NCI-H2081 treated with DMSO at 0.1 percent for 48 hours (cell line): ENCODE data around the gene DNAH10.

Experiments used
- DNase-seq: peaks from one replicate; lab custom pipeline; 2025; lab: John Stamatoyannopoulos, UW

DNAH10 gene

GRCh38 chr12:123948401-123948795 is 186.3 kb downstream of the DNAH10 start:
- DNase-seq = no peak

- DNase-seq = no peak
Observed at GRCh38 chr12:123948796-123949769, 187.0 kb downstream of the DNAH10 start.

- DNase-seq = no peak
Observed at GRCh38 chr12:123949770-123950165, 187.7 kb downstream of the DNAH10 start.

DNA sequence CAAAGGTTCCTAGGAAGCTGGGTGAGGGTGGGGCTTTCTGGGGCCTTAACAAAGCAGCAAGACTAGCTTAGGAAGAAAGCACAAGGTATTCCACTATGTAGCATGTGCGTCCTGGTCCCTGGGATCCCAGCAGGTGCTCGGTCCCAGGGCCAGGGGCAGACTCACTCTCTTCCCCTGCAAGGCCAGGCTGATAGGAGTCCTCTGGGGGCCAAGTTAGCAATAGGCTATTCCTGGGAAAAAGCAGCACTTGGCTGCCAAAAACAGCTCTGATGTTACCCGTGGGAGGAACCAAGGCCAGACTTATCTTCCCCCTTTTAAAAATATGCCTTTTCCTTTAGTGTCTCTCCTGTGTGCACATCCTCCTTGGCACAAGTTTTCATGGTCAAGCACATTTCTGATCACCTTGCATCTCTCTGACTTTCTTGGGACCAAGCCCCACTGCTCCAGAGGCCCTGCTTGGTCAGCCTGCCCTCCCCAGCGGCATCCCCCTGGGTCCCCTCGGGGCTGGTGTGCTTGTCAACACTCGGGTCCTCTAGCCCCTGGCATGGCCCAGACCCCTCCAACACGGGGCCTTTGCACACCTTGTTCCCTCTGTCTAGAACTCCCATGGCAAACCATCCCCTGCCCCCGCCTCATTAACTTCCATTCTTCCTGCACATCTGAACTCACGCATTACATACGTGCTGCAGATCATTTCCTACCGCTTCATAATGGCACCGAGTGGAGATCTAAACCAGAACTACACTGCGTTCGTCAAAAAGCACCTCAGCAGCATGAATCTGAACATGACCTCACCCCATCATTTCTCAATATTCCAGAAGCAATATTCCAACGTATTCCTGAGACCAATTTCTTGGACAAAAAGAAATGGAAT is 188.6 kb downstream of the DNAH10 start:
- no peak for DNase-seq

DNA sequence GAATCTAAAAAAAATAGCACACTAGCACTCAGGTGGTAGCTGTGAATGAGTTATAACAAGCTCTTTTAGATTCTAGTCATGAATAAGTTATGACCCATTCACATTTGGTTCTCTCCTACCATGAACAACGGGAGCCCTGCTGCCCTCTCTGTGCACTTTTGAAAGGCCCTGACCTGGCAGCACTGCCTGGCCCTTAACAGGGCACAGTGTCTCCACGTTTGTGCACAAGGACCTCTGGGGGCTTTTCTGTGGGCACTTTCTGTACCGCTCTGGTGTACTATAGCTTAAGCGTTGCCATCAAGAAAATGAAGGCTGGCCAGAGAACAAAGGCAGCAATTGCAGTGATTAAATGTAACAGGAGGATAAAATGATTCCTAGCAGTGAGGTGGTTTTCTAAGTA is 189.4 kb downstream of the DNAH10 start:
- DNase-seq = no peak

DNA sequence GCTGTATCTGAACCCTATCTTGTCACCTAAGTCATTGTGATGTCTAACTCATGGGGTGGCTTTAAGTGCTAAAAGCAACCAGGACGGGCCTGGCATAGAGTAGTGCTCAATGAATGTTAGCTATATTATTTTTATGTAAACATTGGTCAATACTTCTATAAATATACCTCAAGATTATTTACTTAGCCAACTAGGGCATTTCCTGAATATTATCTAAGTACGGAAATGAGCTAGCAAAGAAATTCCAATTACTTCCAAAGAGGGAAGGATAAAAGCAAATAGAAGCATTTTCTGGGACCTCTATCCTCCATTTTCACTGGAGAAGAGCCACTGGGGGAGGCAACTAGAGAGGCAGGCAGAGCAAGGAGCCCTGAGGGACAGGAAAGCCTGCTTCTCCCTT is 189.9 kb downstream of the DNAH10 start:
- DNase-seq = no peak

DNA sequence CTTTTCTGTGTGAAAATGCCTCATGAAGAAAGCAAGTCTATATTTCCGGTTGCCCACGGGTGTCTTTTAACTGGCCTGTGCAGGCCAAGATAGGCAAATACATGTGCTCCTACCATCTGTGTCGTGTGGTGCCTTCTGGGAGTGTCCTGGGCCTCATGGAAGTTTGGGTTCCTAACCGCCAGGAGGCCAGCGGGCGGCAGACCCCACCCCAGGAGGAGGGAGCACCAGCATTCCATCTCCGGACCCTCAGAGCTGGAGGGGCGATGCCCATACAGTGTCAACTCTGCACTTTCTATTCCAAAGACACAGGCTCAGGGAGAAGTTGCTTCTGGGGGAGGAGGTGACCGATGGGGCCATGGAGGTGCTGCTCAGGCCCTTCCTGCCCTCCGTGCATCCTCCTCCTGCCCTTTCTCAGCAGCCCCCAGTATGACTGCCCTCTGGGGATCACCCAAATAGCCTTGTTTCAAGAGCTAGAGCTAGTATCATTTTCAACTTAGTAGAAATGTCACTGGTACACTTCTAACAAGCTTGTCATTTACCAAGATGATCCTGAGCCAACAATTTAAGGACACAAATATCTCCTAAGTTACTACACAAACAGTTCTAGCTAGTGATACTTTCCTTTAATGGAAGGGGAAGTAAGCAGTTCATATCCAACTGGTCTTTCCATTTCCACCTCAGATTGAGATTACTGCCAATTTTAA is 192.7 kb downstream of the DNAH10 start:
- no peak for DNase-seq

DNA sequence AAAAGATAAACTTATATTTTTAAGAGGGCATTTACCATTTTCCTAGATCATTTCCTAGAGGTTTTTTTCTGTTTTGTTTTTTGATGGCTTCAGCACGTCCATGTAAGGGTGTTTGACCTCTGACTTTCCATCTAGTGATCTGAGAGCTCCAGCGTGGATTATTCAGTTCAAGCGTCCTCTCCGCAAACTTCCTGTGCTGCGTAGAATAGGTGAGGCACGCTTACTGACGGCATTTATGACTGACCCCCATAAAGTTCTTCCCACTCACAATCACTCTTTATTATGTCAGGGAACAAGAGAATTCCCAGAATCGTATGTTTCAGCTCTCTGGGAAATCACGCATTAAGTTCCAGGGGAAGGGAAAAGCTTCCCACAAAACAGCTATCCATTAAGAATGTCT is 194.1 kb downstream of the DNAH10 start:
- DNase-seq = no peak

DNA sequence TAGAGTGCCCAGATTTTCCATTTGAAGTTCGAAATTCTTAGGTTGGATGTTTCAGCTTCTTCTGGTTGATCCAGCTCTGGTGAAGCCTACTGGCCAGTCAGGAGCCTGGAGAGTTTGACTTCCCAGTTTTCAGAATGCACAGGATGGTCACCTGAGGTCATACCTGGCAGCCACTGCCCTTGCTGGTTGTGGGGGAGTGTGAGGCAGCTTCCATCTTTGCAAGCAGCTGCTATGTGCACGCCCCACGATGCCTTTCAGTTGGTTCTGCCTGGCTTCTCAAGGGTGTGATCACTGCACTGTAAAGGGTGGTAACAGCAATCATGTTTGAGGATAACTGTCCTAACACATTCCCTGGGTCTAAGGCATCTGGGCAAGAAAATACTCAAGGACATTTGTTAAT is 195.1 kb downstream of the DNAH10 start:
- DNase-seq = no peak

- no peak for DNase-seq
Observed at GRCh38 chr12:123958462-123958861, 196.4 kb downstream of the DNAH10 start.

DNA sequence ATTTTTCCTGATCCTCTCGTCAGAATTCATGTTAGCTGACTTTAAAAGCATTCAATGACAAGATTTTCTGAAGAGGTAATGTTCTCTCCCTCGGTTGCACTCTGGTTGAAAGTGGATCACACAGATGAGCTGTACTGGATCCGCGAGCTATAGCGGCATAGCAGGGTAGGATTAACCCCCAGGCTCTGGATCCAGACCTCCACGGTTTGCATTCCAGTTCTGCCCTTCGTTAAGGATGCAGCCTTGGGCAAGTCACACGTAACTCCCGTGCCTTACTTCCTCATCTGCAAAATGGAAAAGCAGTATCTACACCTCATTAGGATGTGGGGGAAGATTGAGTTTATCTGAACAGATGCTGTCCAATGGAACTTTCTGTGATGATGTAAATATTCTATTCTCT is 196.8 kb downstream of the DNAH10 start:
- no peak for DNase-seq

DNA sequence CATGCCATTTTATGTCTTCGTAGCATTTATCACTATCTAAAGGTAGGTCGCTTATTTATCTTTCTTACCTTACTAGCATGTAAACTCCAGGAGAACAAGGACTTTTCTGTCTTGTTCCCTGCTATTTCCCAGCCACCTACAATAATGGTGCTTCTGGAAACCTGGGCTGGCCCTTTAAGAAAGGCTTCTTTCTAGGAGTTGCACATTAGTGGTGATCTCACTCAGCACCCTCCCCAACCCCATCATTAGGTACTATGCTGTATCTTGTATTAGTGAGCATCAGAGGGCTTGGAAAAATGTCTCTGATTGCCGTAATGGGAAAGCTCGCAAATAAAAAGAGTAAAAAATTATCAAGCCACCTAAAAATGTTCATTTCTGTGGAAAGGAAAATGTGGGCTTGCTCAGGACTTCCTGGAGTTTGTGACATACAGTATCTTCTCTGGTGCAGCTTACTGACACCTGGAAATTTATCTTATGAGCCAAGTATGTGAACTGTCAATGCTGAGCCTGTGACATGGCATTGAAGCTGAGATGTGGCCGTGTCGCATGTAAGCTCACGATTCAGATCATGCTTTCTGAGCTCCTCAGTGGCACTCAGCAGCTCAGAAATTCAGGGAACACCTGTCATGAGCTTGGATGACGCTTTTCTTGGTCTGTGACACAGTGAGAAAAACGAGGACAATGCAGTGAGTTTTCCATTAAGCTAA is 198.1 kb downstream of the DNAH10 start:
- DNase-seq = no peak

- no peak for DNase-seq
Observed at GRCh38 chr12:123960856-123961255, 198.8 kb downstream of the DNAH10 start.

GRCh38 chr12:123961585-123962345 is 199.7 kb downstream of the DNAH10 start:
- DNase-seq = no peak

- DNase-seq = no peak
Observed at GRCh38 chr12:123962513-123962912, 200.4 kb downstream of the DNAH10 start.

- DNase-seq = no peak
Observed at GRCh38 chr12:123963821-123964220, 201.7 kb downstream of the DNAH10 start.

GRCh38 chr12:123965382-123965781 is 203.3 kb downstream of the DNAH10 start:
- DNase-seq = no peak

- DNase-seq = no peak
Observed at GRCh38 chr12:123966596-123966995, 204.5 kb downstream of the DNAH10 start.

DNA sequence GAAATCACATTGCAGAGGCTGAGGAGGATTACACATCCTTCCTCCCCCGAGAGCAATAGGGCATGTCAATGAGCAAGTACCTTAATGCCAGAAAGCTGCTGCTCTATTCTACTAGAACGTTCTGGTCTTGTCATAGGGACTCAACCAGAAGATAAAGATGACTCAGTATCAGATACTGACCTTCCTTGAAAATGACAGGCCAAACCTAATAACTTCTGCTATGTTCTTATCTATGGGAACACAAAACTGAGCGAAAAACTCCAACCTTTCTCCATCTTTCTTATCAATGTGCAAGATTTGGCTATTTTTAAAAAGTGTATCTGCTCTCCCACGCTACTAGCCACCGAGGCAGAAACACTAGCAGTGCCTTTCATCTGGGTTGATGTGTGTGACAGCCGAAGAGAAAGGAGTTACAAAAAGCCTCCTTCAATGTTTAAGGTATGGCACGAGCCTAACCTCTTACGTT is 205.1 kb downstream of the DNAH10 start:
- DNase-seq = no peak

DNA sequence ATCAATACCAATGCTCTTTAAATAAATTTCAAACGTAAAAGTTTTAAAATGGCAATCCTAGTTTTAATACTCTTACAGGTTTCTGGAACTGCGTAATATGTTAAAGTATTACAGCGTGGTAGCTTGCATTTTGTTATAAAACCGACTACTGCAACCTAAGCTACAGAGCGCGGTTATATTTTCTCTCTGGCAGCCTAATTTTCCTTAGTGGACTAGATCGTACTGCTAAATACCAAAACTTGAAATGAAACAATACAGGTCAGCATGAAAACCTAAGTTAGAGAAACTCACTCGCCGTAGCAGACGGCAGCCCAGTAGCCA is 209.3 kb downstream of the DNAH10 start:
- no peak for DNase-seq
